ENCODE measurements around the gene MDM2.

DNA sequence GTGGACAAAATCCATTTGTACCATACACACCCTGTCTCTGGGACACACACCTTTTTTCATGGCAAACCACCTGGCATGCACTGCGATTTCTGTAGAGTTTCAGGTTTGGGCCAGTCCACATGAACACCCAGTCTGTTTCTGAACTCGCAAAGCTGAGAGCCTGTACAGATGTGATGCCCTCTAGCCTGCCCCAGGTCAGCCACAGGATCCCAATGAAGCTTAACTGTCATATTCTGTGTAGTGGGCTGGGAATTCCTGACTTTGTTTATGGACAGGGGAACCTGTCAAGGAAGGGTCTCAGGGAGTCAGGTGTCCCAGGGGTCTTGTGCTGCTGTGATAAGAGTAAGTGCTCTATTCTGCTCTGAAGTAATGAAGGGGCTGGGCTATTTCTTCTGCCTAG, 85.2 kb downstream of the MDM2 start:
- TF ChIP-seq, protein P1, sequence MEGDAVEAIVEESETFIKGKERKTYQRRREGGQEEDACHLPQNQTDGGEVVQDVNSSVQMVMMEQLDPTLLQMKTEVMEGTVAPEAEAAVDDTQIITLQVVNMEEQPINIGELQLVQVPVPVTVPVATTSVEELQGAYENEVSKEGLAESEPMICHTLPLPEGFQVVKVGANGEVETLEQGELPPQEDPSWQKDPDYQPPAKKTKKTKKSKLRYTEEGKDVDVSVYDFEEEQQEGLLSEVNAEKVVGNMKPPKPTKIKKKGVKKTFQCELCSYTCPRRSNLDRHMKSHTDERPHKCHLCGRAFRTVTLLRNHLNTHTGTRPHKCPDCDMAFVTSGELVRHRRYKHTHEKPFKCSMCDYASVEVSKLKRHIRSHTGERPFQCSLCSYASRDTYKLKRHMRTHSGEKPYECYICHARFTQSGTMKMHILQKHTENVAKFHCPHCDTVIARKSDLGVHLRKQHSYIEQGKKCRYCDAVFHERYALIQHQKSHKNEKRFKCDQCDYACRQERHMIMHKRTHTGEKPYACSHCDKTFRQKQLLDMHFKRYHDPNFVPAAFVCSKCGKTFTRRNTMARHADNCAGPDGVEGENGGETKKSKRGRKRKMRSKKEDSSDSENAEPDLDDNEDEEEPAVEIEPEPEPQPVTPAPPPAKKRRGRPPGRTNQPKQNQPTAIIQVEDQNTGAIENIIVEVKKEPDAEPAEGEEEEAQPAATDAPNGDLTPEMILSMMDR (conservative IDR thresholded peaks at IDR 0.05; ENCODE audit: low read depth, low read length) = no peak
- no peak for TF ChIP-seq EZH2 (IDR thresholded peaks at IDR 0.05; ENCODE audit: low read length, unreplicated experiment)

Data from PC-3 (cell line).